Amniotic epithelial cell (primary cell): Measurements from ENCODE around the gene CGB3.
A peak's percentile ranks its signal among the peaks of the same experiment; 100 is the strongest.
"Not testable (repeated sequence)": the region's sequence is repeated elsewhere in the genome, so short reads cannot be mapped to it uniquely, and the experiment has no call there.

ENCODE experiments used
- DNase-seq: peaks from one replicate; pipeline ENCODE4 v3.0.0-alpha.2; 2010; ENCODE audit warnings: low read depth

The CGB3 gene

DNA sequence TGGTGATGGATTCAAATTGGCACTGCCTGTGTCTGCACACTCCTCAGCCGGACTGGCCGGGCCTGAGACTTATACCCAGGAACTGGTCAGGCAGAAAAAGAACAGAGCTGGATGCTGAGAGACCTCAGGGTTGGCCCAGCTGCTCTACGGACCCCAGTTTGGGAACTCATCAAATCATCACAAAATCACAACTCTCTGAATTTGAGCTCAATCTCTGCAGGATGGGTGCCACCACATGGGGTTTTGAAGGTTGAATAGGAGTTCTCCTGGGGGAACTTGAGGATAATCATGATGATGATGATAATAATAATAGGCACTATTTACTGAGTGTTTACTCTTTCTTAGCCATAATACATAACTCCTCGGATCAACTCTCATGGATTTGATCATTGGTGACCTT is 18.5 kb upstream of the CGB3 start:
- not testable (repeated sequence) for DNase-seq

DNA sequence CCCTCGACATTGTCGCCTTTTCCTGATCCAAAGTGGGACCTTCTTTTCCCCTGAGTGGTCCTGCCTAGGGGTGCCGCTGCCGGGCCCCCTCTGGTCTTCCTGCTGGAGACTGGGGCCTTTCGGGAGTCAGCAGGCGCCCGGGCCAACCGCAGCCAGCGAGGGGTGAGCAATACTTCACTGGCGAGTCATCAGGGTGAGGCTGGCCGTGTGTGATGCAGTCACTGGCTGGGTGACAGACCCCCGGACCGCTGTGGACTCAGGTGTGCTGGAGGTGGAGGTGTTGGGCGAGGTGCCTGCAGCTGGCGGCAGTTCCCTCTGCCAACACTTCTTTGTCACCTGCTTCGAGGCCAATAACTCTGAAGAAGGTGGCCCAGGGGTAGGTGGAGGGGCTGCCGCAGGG is 18.0 kb upstream of the CGB3 start:
- DNase-seq: no peak

DNA sequence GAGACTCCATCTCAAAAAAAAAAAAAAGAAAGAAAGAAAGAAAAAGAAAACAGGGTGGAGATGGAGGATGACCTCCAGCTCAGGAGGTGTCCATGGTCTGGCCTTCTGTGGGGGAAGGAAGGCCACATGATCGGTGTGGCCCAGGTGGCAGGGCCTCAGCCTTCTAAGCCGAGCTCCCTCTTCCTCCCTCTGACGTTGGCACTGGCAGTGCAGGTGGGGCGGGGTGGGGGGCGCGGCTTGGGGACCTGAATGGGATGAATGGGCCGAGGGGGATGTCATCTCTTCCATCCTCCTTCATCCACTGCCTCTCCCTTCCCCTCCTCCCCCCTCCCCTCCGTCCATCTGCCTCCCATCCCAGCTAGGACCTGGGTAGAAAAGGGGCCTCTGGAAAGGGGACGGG is 15.6 kb upstream of the CGB3 start:
- DNase-seq: not testable (repeated sequence)

DNA sequence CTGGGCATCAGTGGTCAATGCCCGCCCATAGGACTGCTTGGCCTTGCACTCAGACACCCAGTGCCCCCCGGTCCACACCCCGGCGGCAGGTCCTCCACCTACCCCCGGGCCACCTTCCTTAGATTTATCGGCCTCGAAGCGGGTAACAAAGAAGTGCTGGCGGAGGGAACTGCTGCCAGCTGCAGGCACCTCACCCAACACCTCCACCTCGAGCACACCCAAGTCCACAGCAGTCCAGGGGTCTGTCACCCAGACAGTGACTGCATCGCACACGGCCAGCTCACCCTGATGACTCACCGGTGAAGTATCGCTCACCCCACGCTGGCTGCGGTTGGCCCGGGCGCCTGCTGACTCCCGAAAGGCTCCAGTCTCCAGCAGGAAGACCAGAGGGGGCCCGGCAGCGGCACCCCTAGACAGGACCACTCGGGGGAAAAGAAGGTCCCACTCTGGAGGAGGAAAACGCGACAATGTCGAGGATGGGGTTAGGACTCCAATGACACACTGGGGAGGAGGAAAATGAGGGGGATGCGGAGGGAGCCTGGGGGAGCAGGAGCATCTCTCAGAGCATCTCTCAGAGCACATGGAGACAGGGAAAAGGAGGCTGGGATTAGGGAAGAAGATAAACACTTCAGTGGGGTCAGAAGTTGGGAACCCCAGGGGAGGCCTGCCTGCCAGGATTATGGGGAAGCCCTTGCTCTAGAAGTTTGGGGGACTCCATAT is 14.6 kb upstream of the CGB3 start:
- DNase-seq: peak; percentile 65

DNA sequence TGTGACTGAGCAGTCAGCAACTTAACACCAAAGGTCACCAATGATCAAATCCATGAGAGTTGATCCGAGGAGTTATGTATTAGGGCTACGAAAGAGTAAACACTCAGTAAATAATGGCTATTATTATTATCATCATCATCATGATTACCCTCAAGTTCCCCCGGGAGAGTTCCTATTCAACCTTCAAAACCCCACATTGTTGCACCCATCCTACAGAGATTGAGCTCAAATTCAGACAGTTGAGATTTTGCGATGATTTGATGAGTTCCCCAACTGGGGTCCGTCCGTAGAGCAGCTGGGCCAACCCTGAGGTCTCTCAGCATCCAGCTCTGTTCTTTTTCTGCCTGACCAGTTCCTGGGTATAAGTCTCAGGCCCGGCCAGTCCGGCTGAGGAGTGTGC is 14.0 kb upstream of the CGB3 start:
- DNase-seq: not testable (repeated sequence)

DNA sequence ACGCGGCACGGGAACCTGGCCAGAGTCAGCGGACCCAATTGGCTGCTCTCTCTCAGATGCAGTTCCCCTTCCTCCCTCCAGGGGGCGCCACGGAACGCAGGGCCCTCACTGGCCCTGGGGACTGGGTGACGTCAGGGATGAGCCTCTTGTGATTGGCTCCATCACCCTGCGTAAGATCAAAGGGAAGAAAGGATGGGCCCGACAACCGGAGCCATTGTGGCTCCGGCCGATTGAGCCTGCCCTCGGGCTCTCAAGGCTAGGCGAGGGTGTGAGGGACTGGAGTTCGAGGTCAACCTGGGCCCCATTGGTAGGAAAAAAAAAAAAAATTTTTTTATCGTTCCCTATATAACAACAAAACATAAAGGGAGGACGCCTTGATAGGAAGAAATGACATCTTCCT is 12.7 kb upstream of the CGB3 start, which contains the start of gene CGB1:
Gene CGB1 (minus strand): TSS at position 81 of the 400 bp plus-strand sequence. CDS start 184 bp downstream, outside the sequence.
- DNase-seq: not testable (repeated sequence)

DNA sequence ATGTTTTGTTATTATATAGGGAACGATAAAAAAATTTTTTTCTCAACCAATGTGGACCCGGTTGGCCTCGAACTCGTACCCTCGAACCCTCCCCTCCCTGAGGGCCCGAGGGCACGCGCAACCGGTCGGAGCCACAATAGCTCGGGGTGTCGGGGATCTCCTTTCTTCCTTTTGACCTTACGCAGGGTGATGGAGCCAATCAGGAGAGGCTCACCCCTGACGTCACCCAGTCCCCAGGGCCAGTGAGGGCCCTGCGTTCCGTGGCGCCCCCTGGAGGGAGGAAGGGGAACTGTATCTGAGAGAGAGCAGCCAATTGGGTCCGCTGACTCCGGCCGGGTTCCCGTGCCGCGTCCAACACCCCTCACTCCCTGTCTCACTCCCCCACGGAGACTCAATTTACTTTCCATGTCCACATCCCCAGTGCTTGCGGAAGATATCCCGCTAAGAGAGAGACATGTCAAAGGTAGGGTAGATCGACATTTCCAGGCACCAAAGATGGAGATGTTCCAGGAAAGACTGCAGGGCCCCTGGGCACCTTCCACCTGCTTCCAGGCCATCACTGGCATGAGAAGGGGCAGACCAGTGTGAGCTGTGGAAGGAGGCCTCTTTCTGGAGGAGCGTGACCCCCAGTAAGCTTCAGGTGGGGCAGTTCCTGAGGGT is 7.6 kb upstream of the CGB3 start, which contains the start of gene CGB2:
Gene CGB2 (plus strand): TSS at position 249 of the 660 bp plus-strand sequence. CDS start 206 bp downstream, at position 455.
- not testable (repeated sequence) for DNase-seq

DNA sequence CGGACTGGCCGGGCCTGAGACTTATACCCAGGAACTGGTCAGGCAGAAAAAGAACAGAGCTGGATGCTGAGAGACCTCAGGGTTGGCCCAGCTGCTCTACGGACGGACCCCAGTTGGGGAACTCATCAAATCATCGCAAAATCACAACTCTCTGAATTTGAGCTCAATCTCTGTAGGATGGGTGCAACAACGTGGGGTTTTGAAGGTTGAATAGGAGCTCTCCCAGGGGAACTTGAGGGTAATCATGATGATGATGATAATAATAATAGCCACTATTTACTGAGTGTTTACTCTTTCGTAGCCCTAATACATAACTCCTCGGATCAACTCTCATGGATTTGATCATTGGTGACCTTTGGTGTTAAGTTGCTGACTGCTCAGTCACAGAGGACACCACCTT is 6.2 kb upstream of the CGB3 start:
- DNase-seq: not testable (repeated sequence)

DNA sequence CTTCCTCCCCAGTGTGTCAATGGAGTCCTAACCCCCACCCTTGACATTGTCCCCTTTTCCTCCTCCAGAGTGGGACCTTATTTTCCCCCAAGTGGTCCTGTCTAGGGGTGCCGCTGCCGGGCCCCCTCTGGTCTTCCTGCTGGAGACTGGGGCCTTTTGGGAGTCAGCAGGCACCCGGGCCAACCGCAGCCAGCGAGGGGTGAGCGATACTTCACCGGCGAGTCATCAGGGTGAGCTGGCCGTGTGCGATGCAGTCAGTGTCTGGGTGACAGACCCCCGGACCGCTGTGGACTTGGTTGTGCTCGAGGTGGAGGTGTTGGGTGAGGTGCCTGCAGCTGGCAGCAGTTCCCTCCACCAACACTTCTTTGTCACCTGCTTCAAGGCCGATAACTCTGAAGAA is 5.6 kb upstream of the CGB3 start:
- not testable (repeated sequence) for DNase-seq

DNA sequence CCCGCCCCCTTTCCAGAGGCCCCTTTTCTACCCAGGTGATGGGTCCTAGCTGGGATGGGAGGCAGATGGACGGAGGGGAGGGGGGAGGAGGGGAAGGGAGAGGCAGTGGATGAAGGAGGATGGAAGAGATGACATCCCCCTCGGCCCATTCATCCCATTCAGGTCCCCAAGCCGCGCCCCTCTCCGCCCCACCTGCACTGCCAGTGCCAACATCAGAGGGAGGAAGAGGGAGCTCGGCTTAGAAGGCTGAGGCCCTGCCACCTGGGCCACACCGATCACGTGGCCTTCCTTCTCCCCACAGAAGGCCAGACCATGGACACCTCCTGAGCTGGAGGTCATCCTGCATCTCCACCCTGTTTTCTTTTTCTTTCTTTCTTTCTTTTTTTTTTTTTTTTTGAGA is 4.6 kb upstream of the CGB3 start:
- not testable (repeated sequence) for DNase-seq

DNA sequence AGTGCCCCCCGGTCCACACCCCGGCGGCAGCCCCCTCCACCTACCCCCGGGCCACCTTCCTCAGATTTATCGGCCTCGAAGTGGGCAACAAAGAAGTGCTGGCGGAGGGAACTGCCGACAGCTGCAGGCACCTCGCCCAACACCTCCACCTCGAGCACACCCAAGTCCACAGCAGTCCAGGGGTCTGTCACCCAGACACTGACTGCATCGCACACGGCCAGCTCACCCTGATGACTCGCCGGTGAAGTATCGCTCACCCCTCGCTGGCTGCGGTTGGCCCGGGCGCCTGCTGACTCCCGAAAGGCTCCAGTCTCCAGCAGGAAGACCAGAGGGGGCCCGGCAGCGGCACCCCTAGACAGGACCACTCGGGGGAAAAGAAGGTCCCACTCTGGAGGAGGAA is 1.5 kb upstream of the CGB3 start:
- not testable (repeated sequence) for DNase-seq

DNA sequence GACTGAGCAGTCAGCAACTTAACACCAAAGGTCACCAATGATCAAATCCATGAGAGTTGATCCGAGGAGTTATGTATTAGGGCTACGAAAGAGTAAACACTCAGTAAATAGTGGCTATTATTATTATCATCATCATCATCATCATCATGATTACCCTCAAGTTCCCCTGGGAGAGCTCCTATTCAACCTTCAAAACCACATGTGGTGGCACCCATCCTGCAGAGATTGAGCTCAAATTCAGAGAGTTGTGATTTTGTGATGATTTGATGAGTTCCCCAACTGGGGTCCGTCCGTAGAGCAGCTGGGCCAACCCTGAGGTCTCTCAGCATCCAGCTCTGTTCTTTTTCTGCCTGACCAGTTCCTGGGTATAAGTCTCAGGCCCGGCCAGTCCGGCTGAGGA is 955 bp upstream of the CGB3 start:
- DNase-seq: not testable (repeated sequence)

DNA sequence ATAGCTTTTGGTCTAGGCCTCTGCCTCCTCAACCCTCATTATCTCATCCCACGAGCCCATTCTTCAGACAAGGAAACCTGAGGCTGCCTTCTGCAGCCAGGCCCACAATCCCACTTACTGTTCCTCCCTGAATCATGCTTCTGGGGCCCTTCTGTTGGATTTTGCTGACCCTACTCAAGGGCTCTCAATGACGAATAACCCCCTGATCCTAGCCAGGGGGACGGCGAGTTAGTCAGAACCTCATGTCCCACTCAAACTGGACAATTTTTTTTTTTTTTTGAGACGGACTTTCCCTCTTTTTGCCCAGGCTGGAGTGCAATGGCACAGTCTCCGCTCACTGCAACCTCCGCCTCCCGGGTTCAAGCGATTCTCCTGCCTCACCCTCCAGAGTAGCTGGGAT is 2.0 kb downstream of the CGB3 start:
- DNase-seq: no peak

DNA sequence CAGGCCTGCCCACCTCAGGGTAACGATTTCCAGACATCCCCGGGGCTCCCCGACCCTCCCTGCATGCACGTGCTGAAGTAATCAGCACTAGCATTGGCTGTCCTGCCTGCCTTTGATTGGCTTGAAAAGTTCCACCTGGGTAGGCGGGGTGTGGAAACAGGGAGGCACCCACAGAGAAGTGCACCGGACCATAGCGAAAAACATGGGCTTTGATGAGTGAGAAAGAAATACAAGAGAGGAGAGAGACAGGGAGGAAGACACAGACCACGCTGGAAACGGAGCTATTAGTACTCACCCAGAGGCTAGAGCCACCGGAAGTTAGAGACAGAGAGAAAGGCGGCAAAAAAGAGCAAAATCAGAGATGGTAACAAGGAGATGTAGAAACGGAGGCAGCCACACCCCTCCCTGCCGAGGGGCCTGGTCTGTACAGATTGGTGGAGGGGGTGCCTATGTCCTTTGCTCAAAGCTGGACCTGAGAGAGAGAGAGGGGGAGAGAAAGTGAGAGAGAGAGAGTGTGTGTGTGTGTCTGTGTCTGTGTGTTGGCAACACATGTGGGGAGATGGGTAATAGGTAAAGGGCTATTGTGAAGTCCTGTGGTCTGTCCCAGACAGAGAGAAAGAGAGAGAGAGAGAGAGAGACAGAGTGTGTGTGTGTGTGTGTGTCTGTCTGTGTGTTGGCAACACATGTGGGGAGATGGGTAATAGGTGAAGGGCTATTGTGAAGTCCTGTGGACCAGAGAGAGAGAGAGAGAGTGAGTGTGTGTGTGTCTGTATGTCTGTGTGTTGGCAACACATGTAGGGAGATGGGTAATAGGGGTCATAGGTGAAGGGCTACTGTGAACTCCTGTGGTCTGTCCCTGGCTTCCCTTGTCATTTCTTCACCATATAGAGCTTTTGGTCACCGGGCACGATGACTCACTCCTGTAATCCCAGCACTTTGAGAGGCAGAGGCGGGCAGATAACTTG is 2.9 kb downstream of the CGB3 start:
- DNase-seq: peak; percentile 51

DNA sequence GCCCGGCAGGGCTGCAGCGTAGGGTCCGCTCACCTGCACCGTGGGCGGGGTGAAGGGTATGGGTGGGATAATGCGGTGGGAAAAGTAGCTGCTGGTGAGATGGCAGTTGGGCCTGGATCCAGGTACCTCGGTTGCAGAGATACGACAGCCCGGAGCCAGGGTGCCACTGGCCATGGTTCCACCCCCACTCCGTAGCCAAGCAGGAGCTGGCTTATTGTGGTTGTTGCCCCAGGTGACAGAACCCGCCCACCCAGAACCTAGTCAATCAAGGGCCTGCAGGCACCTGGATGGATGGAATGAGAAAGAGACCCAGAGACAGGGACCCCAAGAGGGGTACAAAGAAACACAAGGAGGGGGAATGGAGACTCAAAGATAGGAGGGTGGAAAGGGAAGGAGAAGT is 3.8 kb downstream of the CGB3 start:
- no peak for DNase-seq

DNA sequence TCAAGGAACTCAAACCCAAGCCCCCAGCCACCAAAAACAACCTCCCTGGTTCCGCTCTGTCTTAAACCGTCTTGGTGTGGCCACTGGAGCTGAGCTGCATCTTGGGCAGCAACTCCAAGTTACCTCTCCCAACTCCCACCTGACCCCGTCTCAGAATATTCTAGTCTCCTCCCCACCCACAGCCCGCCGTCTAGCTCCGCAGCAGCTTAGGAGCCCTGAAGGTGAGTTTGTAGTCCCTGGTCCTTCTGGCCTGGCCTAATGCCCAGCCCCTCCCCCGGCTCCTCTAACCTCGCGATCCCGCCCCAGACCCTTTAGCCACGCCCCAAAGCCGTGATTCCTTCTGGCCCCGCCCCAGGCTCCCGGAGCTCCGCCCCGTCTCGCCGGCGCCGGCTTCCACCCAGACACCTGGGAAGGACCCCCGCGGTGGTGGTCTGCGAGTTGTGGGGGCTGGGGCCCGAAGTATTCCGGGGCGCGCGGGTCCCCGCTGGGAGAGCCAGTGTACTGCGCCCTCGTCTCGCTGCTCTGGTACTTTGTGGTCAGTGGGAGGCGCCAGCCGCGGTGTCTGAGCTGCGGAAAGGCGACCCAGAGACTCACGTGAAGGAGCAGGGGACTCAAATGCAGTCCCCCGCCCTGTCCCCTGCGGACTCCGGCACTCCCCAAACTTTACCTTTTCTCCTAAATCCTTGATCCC is 4.7 kb downstream of the CGB3 start:
- DNase-seq: peak; percentile 23

DNA sequence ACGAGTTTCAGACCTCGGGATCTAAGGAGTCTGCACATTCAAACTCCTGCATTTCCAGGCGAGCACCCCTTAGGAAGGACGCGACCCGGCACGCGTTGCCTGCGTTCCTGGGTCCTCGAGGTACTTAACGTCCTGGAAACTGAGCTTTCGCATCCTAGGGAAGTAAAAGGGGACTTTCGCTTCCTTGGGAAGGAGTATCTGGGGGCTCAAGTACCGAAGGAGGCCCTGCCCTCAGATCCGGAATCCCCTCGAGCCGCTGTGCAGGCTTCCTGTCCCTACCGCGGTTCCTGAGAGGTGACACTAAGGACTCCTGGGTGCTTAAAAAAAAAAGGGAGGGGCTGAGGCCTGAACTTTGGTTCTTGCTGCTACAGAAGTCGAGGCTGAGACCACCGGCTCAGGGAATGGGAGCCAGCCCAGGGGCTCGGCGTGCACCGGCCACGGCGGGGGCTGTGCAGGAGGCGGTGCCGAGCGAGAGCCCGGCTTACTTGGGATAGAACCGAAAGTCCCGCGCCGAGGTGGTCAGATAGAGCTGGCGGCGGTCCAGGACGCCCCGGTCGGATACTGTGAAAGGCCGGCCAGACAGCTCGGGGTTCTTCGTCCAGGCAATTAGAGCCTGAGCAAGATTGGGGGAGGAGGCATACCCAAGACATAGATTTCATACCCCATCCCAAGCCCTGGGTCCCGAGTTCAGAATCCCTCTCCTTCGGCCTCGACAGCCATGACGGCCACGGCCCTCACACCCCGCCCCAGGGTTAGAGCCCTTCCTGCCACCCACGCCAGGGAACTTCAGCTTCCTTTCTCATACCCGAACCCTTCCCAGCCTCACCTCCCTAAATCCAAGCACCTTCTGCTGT is 5.5 kb downstream of the CGB3 start:
- not testable (repeated sequence) for DNase-seq

DNA sequence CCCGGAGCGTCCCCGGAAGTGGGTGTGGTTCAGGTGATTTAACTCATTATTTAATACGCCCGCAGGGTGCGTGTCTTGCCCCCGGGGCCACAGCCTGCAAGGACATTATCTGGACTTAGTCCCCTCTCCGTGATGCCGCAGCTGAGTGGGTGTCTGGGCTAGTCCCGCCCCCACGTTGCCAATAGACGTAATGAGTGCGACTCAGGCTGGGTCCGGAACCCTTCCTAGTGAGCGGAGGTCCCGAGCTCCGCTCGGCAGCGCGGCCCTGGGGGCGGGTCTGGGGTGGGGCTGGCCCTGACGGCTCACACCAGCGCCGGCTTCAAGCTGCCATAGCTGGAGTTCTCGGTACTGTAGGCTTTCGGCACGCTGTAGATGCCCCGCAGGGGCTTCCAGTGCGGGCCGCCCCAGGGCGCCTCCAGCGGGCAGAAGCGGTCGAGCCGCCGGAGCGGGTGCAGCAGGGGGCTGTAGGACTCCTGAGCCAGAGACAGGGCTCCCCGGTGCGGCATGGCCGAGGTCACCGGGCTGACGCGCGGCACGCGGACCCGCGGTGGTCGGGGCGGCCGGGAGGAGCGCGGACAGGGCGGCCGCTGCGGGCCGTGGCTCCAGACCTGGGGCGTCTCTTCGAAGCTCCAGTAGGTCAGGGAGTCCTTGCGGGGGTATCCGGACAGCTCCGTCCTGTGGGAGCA is 6.3 kb downstream of the CGB3 start:
- DNase-seq: no peak

DNA sequence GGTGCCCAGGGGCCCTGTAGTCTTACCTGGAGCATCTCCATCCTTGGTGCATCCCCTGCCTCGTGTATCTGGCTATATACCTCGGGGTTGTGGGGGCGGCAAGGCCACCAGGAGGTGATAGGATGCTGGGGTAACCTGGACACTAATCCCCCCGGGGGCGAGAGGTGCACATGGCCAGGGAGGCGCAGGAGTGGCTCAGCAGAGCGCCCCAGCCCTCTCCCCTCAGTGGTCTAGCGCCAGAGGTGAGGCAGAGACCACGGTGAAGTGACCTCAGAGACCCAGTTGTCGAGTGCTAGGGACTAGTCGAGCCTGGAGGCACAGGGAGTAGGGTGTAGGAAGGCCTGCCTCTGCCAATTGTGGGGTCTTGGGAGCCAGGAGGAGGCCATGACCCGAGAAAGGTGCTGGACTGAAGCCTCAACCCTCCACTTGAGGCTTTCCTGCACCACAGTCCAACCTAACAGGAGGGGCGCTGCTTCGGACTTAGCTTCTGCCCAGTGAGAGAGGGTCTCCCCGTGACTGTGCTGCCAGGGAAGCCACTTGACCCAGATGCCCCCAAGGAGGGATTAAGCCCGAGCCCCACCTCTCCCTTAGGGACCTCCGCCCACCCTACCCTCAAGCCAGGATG is 7.0 kb downstream of the CGB3 start, which contains the start of gene LHB:
Gene LHB (minus strand): TSS at position 51 of the 625 bp plus-strand sequence. CDS start 10 bp downstream, at position 41.
- DNase-seq: no peak
